Neural cell (in vitro differentiated cells): Measurements from ENCODE around the gene IL11.

Experiments
- CTCF ChIP-seq: fragments of 450-650 bp; IDR thresholded peaks from 2 replicates; pipeline ENCODE4 v1.5.1; 2014; ENCODE audit warnings: antibody characterized with exemption, mild to moderate bottlenecking, moderate library complexity; ENCODE audit not compliant: poor library complexity, severe bottlenecking
- EZH2 ChIP-seq: fragments of 200-600, 300-800 bp; shearing (Covaris generic), sonication (generic); IDR thresholded peaks from 2 replicates; pipeline ENCODE4 v1.6.1; 2014; ENCODE audit warnings: antibody characterized with exemption, low read length, borderline replicate concordance, mild to moderate bottlenecking; ENCODE audit not compliant: insufficient read depth, poor library complexity, severe bottlenecking
- POLR2AphosphoS5 ChIP-seq: IDR thresholded peaks from 2 replicates; pipeline ENCODE4 v1.6.1; 2012
- REST ChIP-seq: IDR thresholded peaks from 2 replicates; pipeline ENCODE4 v1.6.1; 2012; ENCODE audit warnings: borderline replicate concordance
- SMC3 ChIP-seq: fragments of 450-650 bp; conservative IDR thresholded peaks from 2 replicates; pipeline ENCODE4 v1.6.1; 2014; ENCODE audit warnings: antibody characterized with exemption, mild to moderate bottlenecking, moderate library complexity; ENCODE audit not compliant: poor library complexity
- TAF1 ChIP-seq: IDR thresholded peaks from 2 replicates; pipeline ENCODE4 v1.6.1; 2012; ENCODE audit warnings: low read depth

- TF ChIP-seq CTCF (no peak), TAF1 (no peak), EZH2 (no peak), POLR2AphosphoS5 (no peak), SMC3 (no peak), REST (no peak)
Observed at GRCh38 chr19:55382013-55382412, 11.8 kb upstream of the IL11 start.
